ENCODE measurements around the gene PDE11A. TPM values are rescaled to one million over a fixed set of nuclear protein-coding genes. Genes with fewer than 3 reads are reported as not detected.

Gene PDE11A
- total and polyA plus RNA-seq, 2 experiments from 2014 or later = 0.08 to 0.73 TPM

DNA sequence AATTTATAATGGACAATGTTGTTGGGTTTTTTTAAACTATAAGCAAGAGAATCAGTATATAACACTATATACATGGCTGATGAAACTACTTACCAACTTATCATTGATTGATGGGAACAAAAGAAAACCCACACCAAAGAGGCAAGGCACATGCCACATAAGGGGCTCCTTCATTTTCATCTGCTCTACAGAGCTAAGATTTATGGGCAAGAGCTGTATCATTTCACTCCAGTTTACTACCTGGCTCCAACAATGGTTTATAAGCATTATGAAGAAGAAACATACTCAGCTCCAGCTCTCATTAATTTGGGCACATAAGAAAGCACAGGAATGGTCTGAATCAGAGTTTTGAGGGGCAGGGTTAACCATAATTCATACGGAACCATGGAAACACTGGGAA, 396.8 kb downstream of the PDE11A start:
- no peak overlapping the region for H3K4me3 ChIP-seq
- no peak overlapping the region for H3K4me2 ChIP-seq
- no peaks in the 10 kb centered on the region for H3K9me2 ChIP-seq (ENCODE audit: insufficient read depth)
- 0 out of 2 replicates have a peak, but pooled peaks cover 4% of the 10 kb centered on the region for H4K20me1 ChIP-seq (replicated peaks; ENCODE audit: insufficient read depth)
- H2AFZ ChIP-seq = no peak overlapping the region
- no peaks in the 10 kb centered on the region for H3K36me3 ChIP-seq (ENCODE audit: insufficient read depth)
- no peak for ATAC-seq
- Mint-ChIP-seq H3K27ac (no peak overlapping the region), H3K36me3 (ENCODE audit: low read depth) (no peaks in the 10 kb centered on the region), H3K4me3 (no peak overlapping the region), H3K27me3 (ENCODE audit: insufficient read depth, low read depth, poor library complexity) (peaks cover 32% of the 10 kb centered on the region), H3K9me3 (no peaks in the 10 kb centered on the region; the same call in 2 of the 3 replicates), H3K4me1 (peaks cover 14% of the 10 kb centered on the region)
- no peak overlapping the region for H3K27ac ChIP-seq (ENCODE audit: low read depth)
- H3K79me2 ChIP-seq (replicated peaks; ENCODE audit: insufficient read depth) = no peaks in the 10 kb centered on the region
- TF ChIP-seq, protein P1, sequence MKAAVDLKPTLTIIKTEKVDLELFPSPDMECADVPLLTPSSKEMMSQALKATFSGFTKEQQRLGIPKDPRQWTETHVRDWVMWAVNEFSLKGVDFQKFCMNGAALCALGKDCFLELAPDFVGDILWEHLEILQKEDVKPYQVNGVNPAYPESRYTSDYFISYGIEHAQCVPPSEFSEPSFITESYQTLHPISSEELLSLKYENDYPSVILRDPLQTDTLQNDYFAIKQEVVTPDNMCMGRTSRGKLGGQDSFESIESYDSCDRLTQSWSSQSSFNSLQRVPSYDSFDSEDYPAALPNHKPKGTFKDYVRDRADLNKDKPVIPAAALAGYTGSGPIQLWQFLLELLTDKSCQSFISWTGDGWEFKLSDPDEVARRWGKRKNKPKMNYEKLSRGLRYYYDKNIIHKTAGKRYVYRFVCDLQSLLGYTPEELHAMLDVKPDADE (IDR thresholded peaks at IDR 0.05) = no peak
- TF ChIP-seq ZNF114 (CRISPR knock-in tag; IDR thresholded peaks at IDR 0.05) = no peak
- no peak for TF ChIP-seq NANOG (IDR thresholded peaks at IDR 0.05; ENCODE audit: borderline replicate concordance)
- TF ChIP-seq, protein P2, sequence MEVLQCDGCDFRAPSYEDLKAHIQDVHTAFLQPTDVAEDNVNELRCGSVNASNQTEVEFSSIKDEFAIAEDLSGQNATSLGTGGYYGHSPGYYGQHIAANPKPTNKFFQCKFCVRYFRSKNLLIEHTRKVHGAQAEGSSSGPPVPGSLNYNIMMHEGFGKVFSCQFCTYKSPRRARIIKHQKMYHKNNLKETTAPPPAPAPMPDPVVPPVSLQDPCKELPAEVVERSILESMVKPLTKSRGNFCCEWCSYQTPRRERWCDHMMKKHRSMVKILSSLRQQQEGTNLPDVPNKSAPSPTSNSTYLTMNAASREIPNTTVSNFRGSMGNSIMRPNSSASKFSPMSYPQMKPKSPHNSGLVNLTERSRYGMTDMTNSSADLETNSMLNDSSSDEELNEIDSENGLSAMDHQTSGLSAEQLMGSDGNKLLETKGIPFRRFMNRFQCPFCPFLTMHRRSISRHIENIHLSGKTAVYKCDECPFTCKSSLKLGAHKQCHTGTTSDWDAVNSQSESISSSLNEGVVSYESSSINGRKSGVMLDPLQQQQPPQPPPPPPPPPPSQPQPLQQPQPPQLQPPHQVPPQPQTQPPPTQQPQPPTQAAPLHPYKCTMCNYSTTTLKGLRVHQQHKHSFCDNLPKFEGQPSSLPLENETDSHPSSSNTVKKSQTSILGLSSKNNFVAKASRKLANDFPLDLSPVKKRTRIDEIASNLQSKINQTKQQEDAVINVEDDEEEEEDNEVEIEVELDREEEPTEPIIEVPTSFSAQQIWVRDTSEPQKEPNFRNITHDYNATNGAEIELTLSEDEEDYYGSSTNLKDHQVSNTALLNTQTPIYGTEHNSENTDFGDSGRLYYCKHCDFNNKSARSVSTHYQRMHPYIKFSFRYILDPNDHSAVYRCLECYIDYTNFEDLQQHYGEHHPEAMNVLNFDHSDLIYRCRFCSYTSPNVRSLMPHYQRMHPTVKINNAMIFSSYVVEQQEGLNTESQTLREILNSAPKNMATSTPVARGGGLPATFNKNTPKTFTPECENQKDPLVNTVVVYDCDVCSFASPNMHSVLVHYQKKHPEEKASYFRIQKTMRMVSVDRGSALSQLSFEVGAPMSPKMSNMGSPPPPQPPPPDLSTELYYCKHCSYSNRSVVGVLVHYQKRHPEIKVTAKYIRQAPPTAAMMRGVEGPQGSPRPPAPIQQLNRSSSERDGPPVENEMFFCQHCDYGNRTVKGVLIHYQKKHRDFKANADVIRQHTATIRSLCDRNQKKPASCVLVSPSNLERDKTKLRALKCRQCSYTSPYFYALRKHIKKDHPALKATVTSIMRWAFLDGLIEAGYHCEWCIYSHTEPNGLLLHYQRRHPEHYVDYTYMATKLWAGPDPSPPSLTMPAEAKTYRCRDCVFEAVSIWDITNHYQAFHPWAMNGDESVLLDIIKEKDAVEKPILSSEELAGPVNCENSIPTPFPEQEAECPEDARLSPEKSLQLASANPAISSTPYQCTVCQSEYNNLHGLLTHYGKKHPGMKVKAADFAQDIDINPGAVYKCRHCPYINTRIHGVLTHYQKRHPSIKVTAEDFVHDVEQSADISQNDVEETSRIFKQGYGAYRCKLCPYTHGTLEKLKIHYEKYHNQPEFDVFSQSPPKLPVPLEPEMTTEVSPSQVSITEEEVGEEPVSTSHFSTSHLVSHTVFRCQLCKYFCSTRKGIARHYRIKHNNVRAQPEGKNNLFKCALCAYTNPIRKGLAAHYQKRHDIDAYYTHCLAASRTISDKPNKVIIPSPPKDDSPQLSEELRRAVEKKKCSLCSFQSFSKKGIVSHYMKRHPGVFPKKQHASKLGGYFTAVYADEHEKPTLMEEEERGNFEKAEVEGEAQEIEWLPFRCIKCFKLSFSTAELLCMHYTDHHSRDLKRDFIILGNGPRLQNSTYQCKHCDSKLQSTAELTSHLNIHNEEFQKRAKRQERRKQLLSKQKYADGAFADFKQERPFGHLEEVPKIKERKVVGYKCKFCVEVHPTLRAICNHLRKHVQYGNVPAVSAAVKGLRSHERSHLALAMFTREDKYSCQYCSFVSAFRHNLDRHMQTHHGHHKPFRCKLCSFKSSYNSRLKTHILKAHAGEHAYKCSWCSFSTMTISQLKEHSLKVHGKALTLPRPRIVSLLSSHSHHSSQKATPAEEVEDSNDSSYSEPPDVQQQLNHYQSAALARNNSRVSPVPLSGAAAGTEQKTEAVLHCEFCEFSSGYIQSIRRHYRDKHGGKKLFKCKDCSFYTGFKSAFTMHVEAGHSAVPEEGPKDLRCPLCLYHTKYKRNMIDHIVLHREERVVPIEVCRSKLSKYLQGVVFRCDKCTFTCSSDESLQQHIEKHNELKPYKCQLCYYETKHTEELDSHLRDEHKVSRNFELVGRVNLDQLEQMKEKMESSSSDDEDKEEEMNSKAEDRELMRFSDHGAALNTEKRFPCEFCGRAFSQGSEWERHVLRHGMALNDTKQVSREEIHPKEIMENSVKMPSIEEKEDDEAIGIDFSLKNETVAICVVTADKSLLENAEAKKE (CRISPR knock-in tag; IDR thresholded peaks at IDR 0.05) = no peak
- TF ChIP-seq, protein P3, sequence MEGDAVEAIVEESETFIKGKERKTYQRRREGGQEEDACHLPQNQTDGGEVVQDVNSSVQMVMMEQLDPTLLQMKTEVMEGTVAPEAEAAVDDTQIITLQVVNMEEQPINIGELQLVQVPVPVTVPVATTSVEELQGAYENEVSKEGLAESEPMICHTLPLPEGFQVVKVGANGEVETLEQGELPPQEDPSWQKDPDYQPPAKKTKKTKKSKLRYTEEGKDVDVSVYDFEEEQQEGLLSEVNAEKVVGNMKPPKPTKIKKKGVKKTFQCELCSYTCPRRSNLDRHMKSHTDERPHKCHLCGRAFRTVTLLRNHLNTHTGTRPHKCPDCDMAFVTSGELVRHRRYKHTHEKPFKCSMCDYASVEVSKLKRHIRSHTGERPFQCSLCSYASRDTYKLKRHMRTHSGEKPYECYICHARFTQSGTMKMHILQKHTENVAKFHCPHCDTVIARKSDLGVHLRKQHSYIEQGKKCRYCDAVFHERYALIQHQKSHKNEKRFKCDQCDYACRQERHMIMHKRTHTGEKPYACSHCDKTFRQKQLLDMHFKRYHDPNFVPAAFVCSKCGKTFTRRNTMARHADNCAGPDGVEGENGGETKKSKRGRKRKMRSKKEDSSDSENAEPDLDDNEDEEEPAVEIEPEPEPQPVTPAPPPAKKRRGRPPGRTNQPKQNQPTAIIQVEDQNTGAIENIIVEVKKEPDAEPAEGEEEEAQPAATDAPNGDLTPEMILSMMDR (conservative IDR thresholded peaks at IDR 0.05; ENCODE audit: low read depth in 2 of 2) = no peak
- TF ChIP-seq, protein P4, sequence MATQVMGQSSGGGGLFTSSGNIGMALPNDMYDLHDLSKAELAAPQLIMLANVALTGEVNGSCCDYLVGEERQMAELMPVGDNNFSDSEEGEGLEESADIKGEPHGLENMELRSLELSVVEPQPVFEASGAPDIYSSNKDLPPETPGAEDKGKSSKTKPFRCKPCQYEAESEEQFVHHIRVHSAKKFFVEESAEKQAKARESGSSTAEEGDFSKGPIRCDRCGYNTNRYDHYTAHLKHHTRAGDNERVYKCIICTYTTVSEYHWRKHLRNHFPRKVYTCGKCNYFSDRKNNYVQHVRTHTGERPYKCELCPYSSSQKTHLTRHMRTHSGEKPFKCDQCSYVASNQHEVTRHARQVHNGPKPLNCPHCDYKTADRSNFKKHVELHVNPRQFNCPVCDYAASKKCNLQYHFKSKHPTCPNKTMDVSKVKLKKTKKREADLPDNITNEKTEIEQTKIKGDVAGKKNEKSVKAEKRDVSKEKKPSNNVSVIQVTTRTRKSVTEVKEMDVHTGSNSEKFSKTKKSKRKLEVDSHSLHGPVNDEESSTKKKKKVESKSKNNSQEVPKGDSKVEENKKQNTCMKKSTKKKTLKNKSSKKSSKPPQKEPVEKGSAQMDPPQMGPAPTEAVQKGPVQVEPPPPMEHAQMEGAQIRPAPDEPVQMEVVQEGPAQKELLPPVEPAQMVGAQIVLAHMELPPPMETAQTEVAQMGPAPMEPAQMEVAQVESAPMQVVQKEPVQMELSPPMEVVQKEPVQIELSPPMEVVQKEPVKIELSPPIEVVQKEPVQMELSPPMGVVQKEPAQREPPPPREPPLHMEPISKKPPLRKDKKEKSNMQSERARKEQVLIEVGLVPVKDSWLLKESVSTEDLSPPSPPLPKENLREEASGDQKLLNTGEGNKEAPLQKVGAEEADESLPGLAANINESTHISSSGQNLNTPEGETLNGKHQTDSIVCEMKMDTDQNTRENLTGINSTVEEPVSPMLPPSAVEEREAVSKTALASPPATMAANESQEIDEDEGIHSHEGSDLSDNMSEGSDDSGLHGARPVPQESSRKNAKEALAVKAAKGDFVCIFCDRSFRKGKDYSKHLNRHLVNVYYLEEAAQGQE (IDR thresholded peaks at IDR 0.05; ENCODE audit: unreplicated experiment) = no peak
- no peak for TF ChIP-seq STAT1 (IDR thresholded peaks at IDR 0.05; ENCODE audit: unreplicated experiment)
- no peak for TF ChIP-seq ZNF331 (CRISPR knock-in tag; IDR thresholded peaks at IDR 0.05; ENCODE audit: low read depth)
- TF ChIP-seq POLR2AphosphoS5 (IDR thresholded peaks at IDR 0.05; ENCODE audit: low read depth) = no peak
- no peak for TF ChIP-seq JUNB (IDR thresholded peaks at IDR 0.05; ENCODE audit: unreplicated experiment)
- TF ChIP-seq EZH2 (IDR thresholded peaks at IDR 0.05; ENCODE audit: low read depth, unreplicated experiment) = no peak
- no peak for TF ChIP-seq CREB1 (CRISPR knock-in tag; IDR thresholded peaks at IDR 0.05; ENCODE audit: low read depth)
- no peak for TF ChIP-seq EZH2phosphoT487 (IDR thresholded peaks at IDR 0.05; ENCODE audit: unreplicated experiment)
- no peak for DNase-seq (ENCODE audit: low spot score)
- peaks cover 33% of the 10 kb centered on the region for H3K27me3 ChIP-seq (ENCODE audit: insufficient read depth)
- no peaks in the 10 kb centered on the region for H3F3A ChIP-seq (replicated peaks; ENCODE audit: low read depth)
- H3K4me1 ChIP-seq (ENCODE audit: insufficient read depth) = peaks cover 5% of the 10 kb centered on the region
